ENCODE data around the gene USH2A.
"Not testable (repeated sequence)": the region's sequence is repeated elsewhere in the genome, so short reads cannot be mapped to it uniquely, and the experiment has no call there.

Gene USH2A

GRCh38 chr1:216193839-216194443 lies 229.3 kb downstream of the USH2A start:
- DNase-seq (ENCODE audit: low spot score): peak; percentile 29

- no peak for DNase-seq (ENCODE audit: low spot score)
Observed at GRCh38 chr1:216190438-216190837, 232.8 kb downstream of the USH2A start.

DNA sequence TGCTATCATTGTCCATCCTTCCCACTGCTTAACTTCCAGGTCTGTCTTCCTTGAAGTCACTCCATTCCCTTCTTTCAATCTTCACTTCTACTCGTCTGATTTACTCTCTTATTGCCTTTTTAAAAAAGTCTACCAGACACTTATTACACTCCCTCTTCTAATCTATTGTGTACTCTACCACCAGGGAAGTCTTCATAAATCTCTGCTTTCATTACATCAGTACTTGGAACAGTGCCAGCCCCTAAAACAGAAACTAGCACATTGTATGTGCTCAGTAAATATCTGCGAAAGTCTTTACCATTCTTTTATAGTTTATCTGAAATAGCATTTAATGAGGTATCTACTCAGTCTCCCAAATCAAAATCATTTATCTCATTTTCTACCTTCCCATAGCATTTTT lies 236.4 kb downstream of the USH2A start:
- DNase-seq (ENCODE audit: low spot score): no peak

DNA sequence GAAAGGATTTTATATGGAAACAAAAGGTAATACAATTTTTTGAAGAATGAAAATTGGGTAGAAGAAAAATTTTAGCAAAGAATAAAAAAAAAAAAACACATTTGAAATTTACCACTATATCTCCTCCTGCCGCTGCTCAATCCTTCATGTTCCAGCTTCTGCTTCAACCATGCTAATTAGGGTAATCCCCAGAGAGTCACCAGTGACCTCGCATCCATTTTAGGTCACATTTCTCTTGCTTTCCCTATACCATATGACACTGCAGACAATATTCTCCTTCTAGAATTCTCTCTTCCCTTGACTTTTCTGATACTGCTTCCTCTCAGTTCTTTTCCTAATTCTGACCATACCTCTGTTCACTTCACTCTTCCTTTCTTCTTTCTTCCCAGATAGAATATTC lies 237.1 kb downstream of the USH2A start:
- no peak for DNase-seq (ENCODE audit: low spot score)

DNA sequence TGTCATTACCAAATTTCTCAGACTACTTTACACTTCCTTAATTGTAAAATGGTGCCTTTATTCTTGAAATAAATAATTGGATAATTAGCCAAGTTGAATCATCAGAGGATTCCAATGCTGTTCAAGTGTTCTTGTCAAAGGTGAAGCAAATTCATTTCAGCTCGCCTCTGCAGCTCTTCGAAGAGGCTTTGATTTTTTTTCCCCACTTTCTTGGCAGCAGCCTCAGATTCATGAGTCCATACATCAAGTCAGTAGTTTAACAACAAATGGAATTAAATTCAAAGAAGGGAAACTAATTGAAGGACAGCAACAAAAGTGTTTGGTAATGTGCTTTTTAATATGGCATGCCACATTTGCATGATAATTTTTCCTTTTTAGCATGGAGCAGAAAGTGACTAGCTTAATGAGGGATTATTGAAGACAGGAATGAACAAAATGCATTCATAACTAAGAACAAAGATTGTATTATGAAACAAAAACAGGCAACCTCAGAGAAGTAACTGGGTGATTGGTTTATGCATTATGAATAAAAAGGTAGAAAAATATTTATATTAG lies 239.0 kb downstream of the USH2A start:
- DNase-seq (ENCODE audit: low spot score): no peak

GRCh38 chr1:216183454-216183853 lies 239.8 kb downstream of the USH2A start:
- peak; percentile 31 for DNase-seq (ENCODE audit: low spot score)

DNA sequence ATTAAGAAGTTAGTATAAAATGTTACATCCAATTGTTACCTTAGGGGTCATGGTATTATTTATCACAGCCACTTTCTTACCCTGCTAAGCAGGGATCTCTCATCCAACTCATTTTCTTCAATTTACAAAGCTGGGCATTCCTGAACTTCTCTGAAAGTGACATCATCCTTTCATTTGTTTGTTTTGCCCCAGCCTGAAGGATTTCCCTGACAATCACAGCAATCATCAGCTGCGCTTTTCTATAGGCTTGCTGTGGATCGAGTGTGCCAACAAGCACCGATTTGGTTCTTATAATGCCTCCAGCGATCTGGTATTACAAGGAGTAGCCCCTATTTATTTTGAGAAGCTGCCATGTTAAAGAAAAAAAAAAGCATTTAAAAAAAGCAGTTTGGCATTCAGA lies 240.2 kb downstream of the USH2A start:
- no peak for DNase-seq (ENCODE audit: low spot score)

GRCh38 chr1:216181590-216181989 lies 241.7 kb downstream of the USH2A start:
- no peak for DNase-seq (ENCODE audit: low spot score)

- no peak for DNase-seq (ENCODE audit: low spot score)
Observed at GRCh38 chr1:216178281-216178680, 245.0 kb downstream of the USH2A start.

DNA sequence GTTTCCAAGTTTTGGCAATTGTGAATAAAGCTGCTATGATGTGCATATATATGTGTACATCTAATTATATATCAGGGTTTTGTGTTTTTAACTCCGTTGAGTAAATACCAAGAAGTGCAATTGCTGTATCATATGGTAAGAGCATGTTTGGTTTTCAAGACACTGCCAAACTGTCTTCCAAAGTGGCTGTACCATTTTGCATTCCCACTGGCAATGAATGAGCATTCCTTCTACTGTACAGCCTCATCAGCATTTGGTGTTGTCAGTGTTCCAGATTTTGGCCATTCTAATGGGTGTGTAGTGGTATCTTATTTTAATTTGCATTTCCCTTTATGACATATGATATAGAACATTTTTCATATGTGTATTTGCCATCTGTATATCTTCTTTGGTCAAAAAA lies 246.3 kb downstream of the USH2A start:
- DNase-seq (ENCODE audit: low spot score): no peak

DNA sequence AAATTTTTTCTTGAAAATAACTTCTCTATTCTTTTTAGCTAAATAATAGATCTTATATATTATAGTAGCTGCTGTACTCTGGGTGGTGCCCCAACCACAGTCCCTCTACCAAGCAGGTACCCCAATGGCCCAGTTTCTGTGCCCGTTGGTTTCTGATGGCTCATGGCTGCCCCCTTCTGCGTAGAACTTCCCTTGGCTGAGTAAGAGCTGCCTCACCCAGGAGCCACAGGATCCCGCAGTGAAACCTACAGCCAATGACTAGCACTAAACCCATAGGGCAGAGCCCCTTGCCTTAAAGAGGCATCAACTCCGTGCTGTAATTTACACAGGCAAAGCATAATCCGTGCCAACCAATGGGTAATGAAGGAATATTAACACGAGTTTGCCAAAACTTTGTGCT lies 247.5 kb downstream of the USH2A start:
- peak; percentile 53 for DNase-seq (ENCODE audit: low spot score)

DNA sequence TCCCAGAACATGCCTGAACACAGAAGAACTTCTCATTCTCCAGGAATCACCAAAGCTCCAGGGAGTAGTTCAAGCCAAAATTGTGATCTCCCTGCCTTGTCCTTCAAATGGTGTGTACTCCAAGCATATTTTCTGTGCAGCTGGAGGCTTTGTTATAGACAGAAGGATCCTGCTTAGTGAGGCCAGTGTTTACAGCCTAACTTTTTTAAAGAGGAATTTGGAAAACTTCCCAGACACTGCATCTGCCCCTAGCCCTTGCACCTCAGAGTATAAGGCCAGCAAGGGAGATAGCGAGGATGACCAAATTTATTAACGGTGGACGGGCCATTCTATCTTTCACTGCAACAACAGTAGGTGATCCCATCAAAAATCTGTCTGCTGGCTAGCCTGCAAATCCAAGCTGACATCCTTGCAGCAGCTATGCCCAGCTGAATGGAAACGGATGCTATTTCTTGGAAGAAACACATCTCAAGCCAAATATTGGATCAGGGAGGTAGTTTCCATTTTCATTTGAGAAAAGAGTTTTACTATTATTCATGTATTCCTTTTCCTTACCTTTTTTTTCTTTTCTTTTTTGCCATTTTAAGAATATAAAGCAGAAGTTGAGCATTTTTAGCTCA lies 249.8 kb downstream of the USH2A start:
- DNase-seq (ENCODE audit: low spot score): peak; percentile 17

DNA sequence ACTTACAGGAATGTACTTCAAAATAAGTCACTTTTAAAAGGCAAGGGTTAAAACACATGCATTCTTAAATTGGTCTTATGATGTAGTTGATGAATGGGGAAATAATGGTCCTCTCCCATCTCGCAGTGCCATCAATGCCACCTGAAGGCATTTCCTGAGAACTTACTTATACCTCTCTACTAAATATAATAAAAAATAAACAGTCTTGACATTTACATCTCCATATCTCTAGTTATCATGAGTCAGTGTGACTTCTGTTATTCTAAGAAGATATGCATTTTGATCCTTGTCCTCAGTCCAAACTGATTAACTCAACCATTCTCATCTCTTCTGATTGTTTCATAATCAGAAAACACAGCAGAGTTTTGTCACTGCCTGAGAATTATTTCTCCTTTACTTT lies 253.9 kb downstream of the USH2A start:
- DNase-seq (ENCODE audit: low spot score): no peak

DNA sequence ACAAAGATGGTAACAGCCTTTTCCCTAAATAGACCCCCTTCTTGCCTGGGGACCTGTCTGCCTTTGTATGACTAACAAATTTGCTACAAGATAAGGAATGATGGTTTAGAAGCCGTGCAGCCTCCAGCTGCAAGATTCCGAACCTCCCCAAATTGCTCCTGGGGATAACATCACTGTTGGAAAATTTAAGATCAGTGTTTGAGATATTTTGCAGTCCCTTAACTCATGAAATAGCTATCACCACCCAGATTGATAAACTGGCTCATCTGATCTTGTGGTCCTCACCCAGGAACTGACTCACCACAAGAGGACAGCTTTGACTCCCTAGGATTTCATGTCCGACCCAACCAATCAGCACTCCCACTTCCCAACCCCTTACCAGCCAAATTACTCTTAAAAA lies 254.7 kb downstream of the USH2A start:
- DNase-seq (ENCODE audit: low spot score): no peak

DNA sequence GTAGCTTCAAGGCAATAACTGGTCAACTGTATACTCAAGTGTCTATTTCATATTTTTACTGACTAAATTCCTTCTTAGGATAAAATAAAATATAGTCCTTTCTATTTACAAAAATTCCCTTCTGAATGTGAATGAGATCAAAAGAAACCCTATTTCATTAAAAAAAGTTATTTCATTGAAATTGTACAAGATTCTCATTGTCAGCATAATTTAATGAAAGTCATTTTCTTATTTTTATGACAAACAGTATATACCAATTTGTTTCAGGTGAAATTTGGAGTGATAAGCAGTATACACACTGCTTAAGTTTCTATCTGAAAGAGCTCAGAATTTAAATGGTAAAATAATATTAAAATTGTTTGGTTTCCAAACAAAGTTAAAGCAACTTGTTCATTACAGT lies 269.2 kb downstream of the USH2A start:
- DNase-seq (ENCODE audit: low spot score): no peak

DNA sequence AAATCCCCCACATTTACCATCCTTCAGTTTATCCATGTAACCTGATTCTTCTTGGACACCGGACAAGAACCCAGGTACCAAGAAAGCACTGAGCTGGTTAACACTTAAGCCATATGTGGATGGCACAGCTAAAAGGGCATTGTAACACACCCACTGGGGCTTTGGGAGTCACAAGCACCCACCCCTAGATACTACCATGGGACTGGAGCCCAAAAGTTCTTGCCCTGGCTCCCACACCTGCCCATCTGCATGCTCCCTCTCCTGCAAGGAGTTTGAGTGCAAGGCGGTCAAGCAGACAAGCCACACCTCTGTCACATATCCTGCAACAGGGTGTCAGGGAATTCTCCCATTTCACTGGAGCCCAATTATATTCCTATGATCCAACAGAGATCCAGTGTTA lies 270.1 kb downstream of the USH2A start:
- no peak for DNase-seq (ENCODE audit: low spot score)

- DNase-seq (ENCODE audit: low spot score): not testable (repeated sequence)
Observed at GRCh38 chr1:216145451-216146018, 277.7 kb downstream of the USH2A start.

- DNase-seq (ENCODE audit: low spot score): no peak
Observed at GRCh38 chr1:216144661-216145450, 278.4 kb downstream of the USH2A start.

DNA sequence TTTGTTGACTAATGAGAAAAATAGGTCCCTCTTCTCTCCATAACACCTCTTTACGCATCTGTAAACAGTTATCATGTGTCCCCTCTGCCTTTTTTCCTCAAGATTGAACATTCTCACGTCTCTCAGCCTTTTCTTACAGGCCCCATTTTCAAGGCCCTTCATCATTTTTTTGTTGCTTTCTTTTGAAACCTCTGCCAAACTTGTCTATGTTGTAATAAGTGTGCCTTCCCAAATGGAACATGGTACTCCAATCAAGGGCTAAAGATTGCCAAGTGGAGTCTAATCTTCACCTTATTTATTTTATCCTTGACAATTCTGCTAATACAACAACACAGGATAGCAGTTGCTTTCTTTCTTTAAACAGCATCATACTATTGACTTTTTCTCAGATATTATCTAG lies 280.3 kb downstream of the USH2A start:
- DNase-seq (ENCODE audit: low spot score): no peak

- peak; percentile 79 for DNase-seq (ENCODE audit: low spot score)
Observed at GRCh38 chr1:216140730-216141524, 282.3 kb downstream of the USH2A start.

GRCh38 chr1:216124192-216124781 lies 299.0 kb downstream of the USH2A start:
- no peak for DNase-seq (ENCODE audit: low spot score)

Measured in D341Med (cell line).